ENCODE measurements around the gene HNRNPL. TPM values are rescaled to one million over a fixed set of nuclear protein-coding genes. Genes with fewer than 3 reads are reported as not detected.

The HNRNPL gene
- total and polyA plus RNA-seq, 2 donors (not counting 1 experiment from before 2014, with no cell fraction given), result 292 to 418 TPM

GRCh38 chr19:38891771-38892170 lies 42.0 kb upstream of the HNRNPL start:
- Mint-ChIP-seq H3K27me3 (no peaks in the 10 kb centered on the region), H3K4me3 (no peak overlapping the region), H3K27ac (no peak overlapping the region), H3K9me3 (ENCODE audit: insufficient read depth) (no peaks in the 10 kb centered on the region), H3K4me1 (peaks cover 4% of the 10 kb centered on the region)
- Histone ChIP-seq H3K9ac (ENCODE audit: low read length) (no peak overlapping the region), H3K27ac (ENCODE audit: low read length in 2 of 2) (no peak overlapping the region), H3K36me3 (replicated peaks in 1 of 2; ENCODE audit: control extremely low read depth in 1 of 2, control insufficient read depth in 1 of 2, extremely low read depth in 1 of 2, insufficient read depth in 2 of 2, low read length in 1 of 2) (peaks cover 0 to 23% of the 10 kb centered on the region in 2 experiments), H3K27me3 (replicated peaks in 1 of 4; ENCODE audit: control extremely low read depth in 1 of 4, control insufficient read depth in 3 of 4, insufficient read depth in 4 of 4, low read length in 3 of 4) (no peaks in the 10 kb centered on the region), H2AFZ (ENCODE audit: insufficient read depth, low read depth, low read length, poor library complexity, severe bottlenecking) (no peak overlapping the region), H4K20me1 (ENCODE audit: control insufficient read depth, insufficient read depth, low read length, poor library complexity, severe bottlenecking) (no peaks in the 10 kb centered on the region), H3K79me2 (ENCODE audit: control insufficient read depth, insufficient read depth, low read length) (peaks cover 44% of the 10 kb centered on the region), H3K4me3 (ENCODE audit: control extremely low read depth in 1 of 5, extremely low read depth in 1 of 5, insufficient read depth in 1 of 5, low read depth in 2 of 5, low read length in 4 of 5) (no peak overlapping the region), H3K9me3 (ENCODE audit: control extremely low read depth in 1 of 3, control insufficient read depth in 2 of 3, insufficient read depth in 1 of 3, low read length in 2 of 3) (no peaks in the 10 kb centered on the region), H3K4me1 (ENCODE audit: control insufficient read depth in 2 of 2, insufficient read depth in 2 of 2, low read length in 2 of 2) (peaks cover 3 to 11% of the 10 kb centered on the region in 2 donors), H3K4me2 (replicated peaks; ENCODE audit: low read depth, low read length, poor library complexity, severe bottlenecking) (no peak overlapping the region)
- intact Hi-C loops (cut with micrococcal nuclease), result no loop called here
- WGBS (ENCODE audit: insufficient coverage), result 98% methylated on average over 6 of the region's 6 CpGs
- ChIA-PET CTCF (interaction anchor here (0.6 to 0.7 kb wide), 2 partner anchors 25 to 476 kb away, joined by 3 to 4 read pairs; no protein-coding TSS in a partner anchor), POLR2A (no interaction called here)
- no peak for TF ChIP-seq EZH2 (IDR thresholded peaks at IDR 0.05; ENCODE audit: borderline replicate concordance, insufficient read depth, low read depth, low read length, poor library complexity, severe bottlenecking)
- TF ChIP-seq CTCF (IDR thresholded peaks at IDR 0.05), result no peak
- ATAC-seq (ENCODE audit: low read depth) (no peak), DNase-seq (no peak)

GRCh38 chr19:38890686-38891085 lies 40.9 kb upstream of the HNRNPL start:
- Histone ChIP-seq H3K9ac (ENCODE audit: low read length) (no peak overlapping the region), H3K4me3 (ENCODE audit: control extremely low read depth in 1 of 5, extremely low read depth in 1 of 5, insufficient read depth in 1 of 5, low read depth in 2 of 5, low read length in 4 of 5) (no peak overlapping the region), H2AFZ (ENCODE audit: insufficient read depth, low read depth, low read length, poor library complexity, severe bottlenecking) (no peak overlapping the region), H3K79me2 (ENCODE audit: control insufficient read depth, insufficient read depth, low read length) (peaks cover 34% of the 10 kb centered on the region), H3K27ac (ENCODE audit: low read length in 2 of 2) (no peak overlapping the region), H3K9me3 (ENCODE audit: control extremely low read depth in 1 of 3, control insufficient read depth in 2 of 3, insufficient read depth in 1 of 3, low read length in 2 of 3) (no peaks in the 10 kb centered on the region), H3K27me3 (replicated peaks in 1 of 4; ENCODE audit: control extremely low read depth in 1 of 4, control insufficient read depth in 3 of 4, insufficient read depth in 4 of 4, low read length in 3 of 4) (no peaks in the 10 kb centered on the region), H3K36me3 (replicated peaks in 1 of 2; ENCODE audit: control extremely low read depth in 1 of 2, control insufficient read depth in 1 of 2, extremely low read depth in 1 of 2, insufficient read depth in 2 of 2, low read length in 1 of 2) (peaks cover 0 to 23% of the 10 kb centered on the region in 2 experiments), H3K4me1 (ENCODE audit: control insufficient read depth in 2 of 2, insufficient read depth in 2 of 2, low read length in 2 of 2) (peaks cover 3 to 11% of the 10 kb centered on the region in 2 donors), H4K20me1 (ENCODE audit: control insufficient read depth, insufficient read depth, low read length, poor library complexity, severe bottlenecking) (no peaks in the 10 kb centered on the region), H3K4me2 (replicated peaks; ENCODE audit: low read depth, low read length, poor library complexity, severe bottlenecking) (no peak overlapping the region)
- TF ChIP-seq EZH2 (IDR thresholded peaks at IDR 0.05; ENCODE audit: borderline replicate concordance, insufficient read depth, low read depth, low read length, poor library complexity, severe bottlenecking), result no peak
- no peak for TF ChIP-seq CTCF (IDR thresholded peaks at IDR 0.05)
- H3K4me1 Mint-ChIP-seq, result peaks cover 4% of the 10 kb centered on the region
- DNase-seq (no peak), ATAC-seq (ENCODE audit: low read depth) (no peak)
- CTCF ChIA-PET, result interaction anchor here (1.0 kb wide), 1 partner anchor 41 kb away, joined by 3 read pairs; no protein-coding TSS in a partner anchor
- intact Hi-C loops (cut with micrococcal nuclease), result no loop called here
- H3K4me3 Mint-ChIP-seq, result no peak overlapping the region
- H3K9me3 Mint-ChIP-seq (ENCODE audit: insufficient read depth), result no peaks in the 10 kb centered on the region
- POLR2A ChIA-PET, result no interaction called here
- H3K27me3 Mint-ChIP-seq, result no peaks in the 10 kb centered on the region
- H3K27ac Mint-ChIP-seq, result no peak overlapping the region
